ENCODE results near the gene TAS1R3. TPM values are rescaled to one million over a fixed set of nuclear protein-coding genes. Genes with fewer than 3 reads are reported as not detected.

The TAS1R3 gene
- total and polyA plus RNA-seq, 10 of the 15 experiments (the other 5 are each of a cell fraction or from before 2014, with no cell fraction given) = 0.04 to 0.51 (median 0.08) TPM; not detected in 3

- TF ChIP-seq CEBPZ (IDR thresholded peaks at IDR 0.05; ENCODE audit: low read depth, low read length) (no peak), ATF7 (IDR thresholded peaks at IDR 0.05; ENCODE audit: low read depth) (peak; percentile 91), ZNF592 (IDR thresholded peaks at IDR 0.05) (peak; percentile 81), ETV6 (conservative IDR thresholded peaks at IDR 0.05 in 1 of 2, IDR thresholded peaks at IDR 0.05 in 1 of 2; ENCODE audit: borderline replicate concordance in 1 of 2, low read depth in 1 of 2) (peak in 1 of 2 experiments; percentile 66; a peak in 1 of 4 replicates), ELK1 (IDR thresholded peaks at IDR 0.05; ENCODE audit: low read depth, low read length) (peak; percentile 95), CTCF (IDR thresholded peaks at IDR 0.05 in 2 of 3, conservative IDR thresholded peaks at IDR 0.05 in 1 of 3; ENCODE audit: control insufficient read depth in 2 of 3, extremely low read depth in 1 of 3, insufficient read depth in 1 of 3, low read depth in 3 of 3, low read length in 3 of 3) (peak in 2 of 3 experiments; percentile 33 to 35; a peak in 3 of 6 replicates), ZBTB40 (IDR thresholded peaks at IDR 0.05; ENCODE audit: borderline replicate concordance) (peak; percentile 100), EZH2 (IDR thresholded peaks at IDR 0.05; ENCODE audit: borderline replicate concordance, control insufficient read depth, low read depth, low read length) (no peak), NBN (IDR thresholded peaks at IDR 0.05) (peak; percentile 94)
Observed at GRCh38 chr1:1374929-1375662, 44.0 kb downstream of the TAS1R3 start, which contains the start of gene AURKAIP1 (continued).

Data from GM12878 (cell line).